ENCODE measurements around the gene ASF1B.

DNA sequence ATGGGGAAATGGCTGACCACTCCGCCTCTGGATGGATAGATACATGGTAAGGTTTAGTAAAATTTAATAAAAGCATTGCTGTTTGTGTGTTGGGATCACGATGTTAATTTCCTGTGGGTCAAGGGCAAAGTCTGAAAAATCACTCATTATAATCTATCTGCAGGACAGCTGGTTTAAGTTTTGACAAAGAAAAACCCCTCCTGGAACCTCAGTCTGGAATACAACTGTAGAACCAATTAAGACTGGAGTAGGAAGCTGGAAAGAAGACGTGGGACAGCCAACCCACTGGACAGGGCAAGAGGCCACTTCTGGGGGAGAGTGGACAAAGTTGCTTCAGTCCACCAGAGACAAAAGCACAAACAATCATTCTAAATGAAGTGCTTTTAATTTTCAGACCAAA lies 17.2 kb downstream of the ASF1B start:
- TF ChIP-seq, protein P1, sequence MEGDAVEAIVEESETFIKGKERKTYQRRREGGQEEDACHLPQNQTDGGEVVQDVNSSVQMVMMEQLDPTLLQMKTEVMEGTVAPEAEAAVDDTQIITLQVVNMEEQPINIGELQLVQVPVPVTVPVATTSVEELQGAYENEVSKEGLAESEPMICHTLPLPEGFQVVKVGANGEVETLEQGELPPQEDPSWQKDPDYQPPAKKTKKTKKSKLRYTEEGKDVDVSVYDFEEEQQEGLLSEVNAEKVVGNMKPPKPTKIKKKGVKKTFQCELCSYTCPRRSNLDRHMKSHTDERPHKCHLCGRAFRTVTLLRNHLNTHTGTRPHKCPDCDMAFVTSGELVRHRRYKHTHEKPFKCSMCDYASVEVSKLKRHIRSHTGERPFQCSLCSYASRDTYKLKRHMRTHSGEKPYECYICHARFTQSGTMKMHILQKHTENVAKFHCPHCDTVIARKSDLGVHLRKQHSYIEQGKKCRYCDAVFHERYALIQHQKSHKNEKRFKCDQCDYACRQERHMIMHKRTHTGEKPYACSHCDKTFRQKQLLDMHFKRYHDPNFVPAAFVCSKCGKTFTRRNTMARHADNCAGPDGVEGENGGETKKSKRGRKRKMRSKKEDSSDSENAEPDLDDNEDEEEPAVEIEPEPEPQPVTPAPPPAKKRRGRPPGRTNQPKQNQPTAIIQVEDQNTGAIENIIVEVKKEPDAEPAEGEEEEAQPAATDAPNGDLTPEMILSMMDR (IDR thresholded peaks at IDR 0.05), result no peak
- TF ChIP-seq POLR2A (IDR thresholded peaks at IDR 0.05) (no peak), POLR2AphosphoS5 (IDR thresholded peaks at IDR 0.05; ENCODE audit: insufficient read depth in 1 of 2, low read depth in 1 of 2) (no peak)
